Esophagus (tissue), 2 donors: Measurements from ENCODE around the gene AK2. TPM values are rescaled to one million over a fixed set of nuclear protein-coding genes. Genes with fewer than 3 reads are reported as not detected.
"Not testable (repeated sequence)": the region's sequence is repeated elsewhere in the genome, so short reads cannot be mapped to it uniquely, and the experiment has no call there.

ENCODE experiments used
- H3K27ac ChIP-seq, 2 donors: one replicate each; pipeline ENCODE4 v1.5.1; 2013; ENCODE audit warnings: low read depth in 2 of 2, mild to moderate bottlenecking in 2 of 2, inconsistent platforms in 1 of 2, low read length in 1 of 2, moderate library complexity in 1 of 2
- H3K27me3 ChIP-seq, 2 donors: one replicate each; pipeline ENCODE4 v1.6.1; 2013; ENCODE audit warnings: low read length in 2 of 2, control low read depth in 1 of 2, mild to moderate bottlenecking in 1 of 2; ENCODE audit not compliant: insufficient read depth in 2 of 2, control insufficient read depth in 1 of 2
- H3K36me3 ChIP-seq, 2 donors: one replicate each; pipeline ENCODE4 v1.6.1; 2013; ENCODE audit warnings: low read length in 1 of 2; ENCODE audit not compliant: control insufficient read depth in 2 of 2, insufficient read depth in 2 of 2
- H3K4me1 ChIP-seq, 2 donors: one replicate each; pipeline ENCODE4 v1.6.1; 2013; ENCODE audit warnings: low read length in 1 of 2; ENCODE audit not compliant: control insufficient read depth in 2 of 2, insufficient read depth in 2 of 2
- H3K4me3 ChIP-seq, 2 donors: one replicate each; pipeline ENCODE4 v1.5.1; 2013; ENCODE audit warnings: low read length in 2 of 2, mild to moderate bottlenecking in 2 of 2, low read depth in 1 of 2, moderate library complexity in 1 of 2
- H3K9me3 ChIP-seq, 2 donors: one replicate each; pipeline ENCODE4 v1.6.1; 2013; ENCODE audit warnings: mild to moderate bottlenecking in 2 of 2, low read depth in 1 of 2, low read length in 1 of 2, moderate library complexity in 1 of 2; ENCODE audit not compliant: control insufficient read depth in 2 of 2, insufficient read depth in 1 of 2
- WGBS, 2 donors: extraction: QIAGEN DNeasy Blood & Tissue Kit; methylation state at CpG; one replicate each; pipeline ENCODE4 v1.1.7; 2013; 5-methylcytosine and 5-hydroxymethylcytosine counted together
- polyA plus RNA-seq, 2 donors: library from polyadenylated mRNA; stranded (reverse); fragments of 200-250 nt; gene quantifications; one replicate each; pipeline ENCODE4 v1.2.3, GENCODE V29; 2013
- donor health status: healthy with polysubstance abuse.
- donor health status: Bipolar disorder and iron deficiency.

The AK2 gene
- polyA plus RNA-seq, 2 donors = 63.2 to 106 TPM

DNA sequence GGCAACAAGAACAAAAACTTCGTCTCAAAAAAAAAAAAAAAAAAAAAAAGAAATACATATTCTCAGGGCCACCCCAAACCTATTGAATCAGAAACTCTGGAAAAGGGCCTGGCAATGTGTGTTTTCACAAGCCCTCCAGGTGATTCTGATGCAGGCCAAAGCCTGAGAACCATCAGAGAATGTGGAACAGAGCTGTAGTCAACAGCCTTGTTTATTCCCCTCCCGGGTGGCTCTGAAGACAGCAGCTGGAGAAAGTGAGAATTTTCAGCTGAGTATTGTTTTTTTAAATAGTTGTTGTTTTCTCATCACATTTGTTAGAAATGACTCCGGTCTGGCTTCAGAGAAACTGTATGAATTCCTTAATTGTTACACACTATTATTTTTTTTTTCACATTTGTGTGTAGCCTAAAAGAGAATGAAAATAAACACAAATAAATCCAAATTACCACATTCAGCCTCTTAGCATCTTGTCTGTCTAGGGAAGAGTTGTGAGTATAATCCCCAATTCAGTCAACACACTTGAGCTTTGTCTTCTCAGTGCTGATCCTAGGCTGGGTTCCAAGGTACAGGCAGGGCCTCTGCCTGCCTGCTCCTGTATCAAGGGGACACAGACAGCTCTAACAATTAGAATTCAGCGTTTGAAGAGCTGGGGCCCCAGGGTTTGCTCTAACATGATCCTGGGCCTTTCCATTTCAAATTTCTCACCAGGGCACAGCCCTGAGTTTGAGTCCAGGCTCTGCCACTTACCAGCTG is 37.7 kb upstream of the AK2 start:
- Histone ChIP-seq H3K27ac (no peak overlapping the region), H3K27me3 (no peaks in the 10 kb centered on the region), H3K9me3 (no peaks in the 10 kb centered on the region), H3K4me1 (no peaks in the 10 kb centered on the region), H3K4me3 (no peak overlapping the region), H3K36me3 (no peaks in the 10 kb centered on the region)
- WGBS, 2 donors = 64 to 68% methylated on average over 4 of the region's 4 CpGs

DNA sequence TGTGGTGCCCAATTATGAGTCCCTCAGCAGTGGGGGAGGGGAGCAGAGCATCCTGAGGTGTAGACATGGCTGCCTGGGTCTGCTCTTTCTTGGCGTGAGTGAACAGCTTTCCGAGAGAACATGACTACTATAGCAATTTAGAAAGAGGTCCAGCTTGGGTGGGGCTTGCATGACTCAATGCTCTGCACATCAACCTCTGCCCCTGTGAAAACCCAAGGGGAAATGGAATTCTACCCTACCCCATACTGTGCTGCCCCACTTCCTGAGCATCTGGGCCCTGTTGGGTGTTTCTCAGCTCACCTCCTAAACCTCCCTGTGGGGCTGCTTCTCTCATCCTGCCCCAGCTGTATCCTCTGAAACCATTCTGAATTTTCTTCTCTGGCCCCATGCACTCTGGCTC is 36.0 kb upstream of the AK2 start:
- Histone ChIP-seq H3K27ac (no peak overlapping the region), H3K9me3 (no peaks in the 10 kb centered on the region), H3K27me3 (no peaks in the 10 kb centered on the region), H3K36me3 (no peaks in the 10 kb centered on the region), H3K4me3 (no peak overlapping the region), H3K4me1 (no peaks in the 10 kb centered on the region)
- WGBS, 2 donors = 66 to 82% methylated on average over 2 of the region's 2 CpGs

DNA sequence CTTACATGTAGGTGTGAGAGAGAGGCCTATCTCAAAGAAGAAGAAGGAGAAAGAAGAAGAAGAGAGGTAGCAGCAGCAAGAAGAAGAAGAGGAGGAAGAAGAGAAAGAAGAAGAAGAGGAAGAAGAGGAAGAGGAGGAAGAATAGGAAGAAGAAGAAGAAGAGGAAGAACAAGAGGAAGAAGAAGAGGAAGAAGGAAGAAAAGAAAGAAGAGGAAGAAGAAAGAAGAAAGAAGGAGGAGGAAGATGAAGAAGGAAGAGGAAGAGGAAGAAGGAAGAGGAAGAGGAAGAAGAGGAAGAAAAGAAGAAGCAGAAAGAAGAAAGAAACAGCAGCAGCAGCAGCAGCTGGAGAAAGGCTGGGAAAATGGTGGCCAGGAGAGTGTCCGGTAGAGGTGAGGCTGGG is 33.9 kb upstream of the AK2 start:
- H3K9me3 ChIP-seq = peaks cover 0 to 1% of the 10 kb centered on the region in 2 donors
- WGBS, 2 donors = 96% methylated on average over 1 of the region's 1 CpG
- no peaks in the 10 kb centered on the region for H3K27me3 ChIP-seq
- no peak overlapping the region for H3K27ac ChIP-seq
- no peak overlapping the region for H3K4me3 ChIP-seq
- H3K4me1 ChIP-seq = no peaks in the 10 kb centered on the region
- no peaks in the 10 kb centered on the region for H3K36me3 ChIP-seq

DNA sequence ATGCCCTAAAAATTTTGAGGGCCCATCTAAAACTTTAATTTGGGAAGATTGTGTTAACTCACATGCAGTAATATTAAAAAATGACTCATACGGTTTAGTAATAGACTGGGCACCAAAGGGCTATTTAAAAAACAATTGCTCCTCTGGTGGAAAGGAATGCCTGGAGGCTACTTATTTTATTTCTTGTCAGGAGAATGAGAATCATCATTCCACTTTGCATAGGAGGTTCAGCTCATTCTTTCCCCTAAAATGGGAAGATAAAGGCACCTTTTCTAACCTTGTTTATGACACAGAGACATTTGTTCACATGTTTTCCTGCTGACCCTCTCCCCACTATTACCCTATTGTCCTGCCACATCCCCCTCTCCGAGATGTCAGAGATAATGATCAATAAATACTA is 31.4 kb upstream of the AK2 start:
- H3K27ac ChIP-seq, H3K4me1 ChIP-seq, H3K27me3 ChIP-seq, H3K4me3 ChIP-seq, H3K36me3 ChIP-seq: not testable (repeated sequence)
- peaks cover 3 to 14% of the 10 kb centered on the region in 2 donors for H3K9me3 ChIP-seq
- 22 to 33% methylated on average over 2 of the region's 2 CpGs for WGBS, 2 donors

DNA sequence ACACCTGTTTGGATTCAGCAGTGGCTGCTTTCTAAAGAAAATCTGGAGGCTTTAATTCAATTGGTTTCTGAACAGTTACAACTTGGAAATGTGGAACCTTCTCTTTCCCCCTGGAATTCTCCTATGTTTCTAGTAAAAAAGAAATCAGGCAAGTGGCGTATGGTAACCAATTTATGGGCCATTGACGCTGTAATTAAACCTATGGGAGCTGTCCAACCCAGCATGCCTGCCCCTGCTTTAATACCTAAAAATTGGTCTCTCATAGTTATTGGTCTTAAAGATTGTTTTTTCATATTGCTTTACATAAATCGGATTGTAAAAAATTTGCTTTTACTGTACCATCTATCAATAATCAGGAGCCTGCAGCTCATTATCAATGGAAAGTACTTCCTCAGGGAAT is 29.8 kb upstream of the AK2 start:
- not testable (repeated sequence) for H3K36me3 ChIP-seq, H3K27me3 ChIP-seq, H3K27ac ChIP-seq, H3K4me3 ChIP-seq, H3K4me1 ChIP-seq
- peaks cover 3 to 23% of the 10 kb centered on the region in 2 donors for H3K9me3 ChIP-seq
- 92 to 97% methylated on average over 3 of the region's 3 CpGs for WGBS, 2 donors

DNA sequence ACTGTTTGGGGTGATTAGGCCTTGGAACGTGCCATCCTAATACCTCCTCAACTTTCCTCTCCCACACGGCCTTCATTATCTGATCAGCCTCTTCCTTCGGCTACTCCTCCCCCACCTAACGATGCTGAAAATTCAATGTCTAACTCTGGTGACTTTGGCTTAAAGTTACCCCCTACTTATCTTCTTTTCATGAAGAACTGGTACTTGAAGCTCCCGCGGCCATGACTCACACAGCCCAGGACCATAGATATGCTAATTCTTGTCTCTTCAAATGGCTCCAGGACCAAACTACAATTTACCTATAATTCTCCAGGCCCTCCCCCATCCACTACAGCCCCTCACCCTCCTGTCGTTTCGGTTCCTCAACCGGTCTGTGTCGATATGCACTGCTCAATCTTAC is 28.6 kb upstream of the AK2 start:
- WGBS, 2 donors = 91% methylated on average over 10 of the region's 10 CpGs
- Histone ChIP-seq H3K27ac (no peak overlapping the region), H3K9me3 (peaks cover 3 to 23% of the 10 kb centered on the region in 2 donors), H3K4me3 (no peak overlapping the region), H3K4me1 (no peaks in the 10 kb centered on the region), H3K27me3 (peaks cover 0 to 2% of the 10 kb centered on the region in 2 donors), H3K36me3 (no peaks in the 10 kb centered on the region)

DNA sequence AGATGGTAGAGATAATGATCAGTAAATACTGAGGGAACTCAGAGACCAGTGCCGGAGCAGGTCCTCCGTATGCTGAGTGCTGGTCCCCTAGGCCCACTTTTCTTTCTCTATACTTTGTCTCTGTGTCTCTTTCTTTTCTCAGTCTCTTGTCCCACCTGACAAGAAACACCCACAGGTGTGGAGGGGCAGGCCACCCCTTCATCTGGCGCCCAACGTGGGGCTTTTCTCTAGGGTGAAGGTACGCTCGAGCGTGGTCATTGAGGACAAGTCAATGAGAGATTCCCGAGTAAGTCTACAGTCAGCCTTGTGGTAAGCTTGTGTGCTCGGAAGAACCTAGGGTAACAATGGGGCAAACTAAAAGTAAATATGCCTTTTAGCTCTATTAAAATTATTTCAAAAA is 27.6 kb upstream of the AK2 start:
- WGBS, 2 donors = 91% methylated on average over 9 of the region's 9 CpGs
- not testable (repeated sequence) for H3K27ac ChIP-seq, H3K4me1 ChIP-seq, H3K27me3 ChIP-seq, H3K4me3 ChIP-seq, H3K36me3 ChIP-seq
- peaks cover 3 to 23% of the 10 kb centered on the region in 2 donors for H3K9me3 ChIP-seq

DNA sequence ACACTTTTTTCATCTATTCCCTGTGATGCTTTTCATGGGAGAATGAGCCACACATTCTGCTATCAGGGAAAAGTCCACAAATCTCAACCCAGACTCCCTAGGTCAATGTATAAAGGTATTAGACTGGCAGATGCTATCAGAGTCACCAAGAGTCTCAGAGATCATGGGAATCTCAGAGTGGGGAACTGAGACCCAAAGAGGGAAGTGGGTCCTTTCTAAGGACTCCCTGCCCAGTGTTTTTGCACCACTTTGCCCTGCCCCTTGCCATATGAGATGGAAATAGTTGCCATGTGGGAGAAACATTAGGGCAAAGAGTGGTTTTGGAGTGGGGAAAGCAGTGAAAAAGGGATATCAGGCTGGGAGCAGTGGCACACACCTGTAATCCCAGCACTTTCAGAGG is 25.2 kb upstream of the AK2 start:
- Histone ChIP-seq H3K9me3 (peaks cover 3 to 23% of the 10 kb centered on the region in 2 donors), H3K4me1 (no peaks in the 10 kb centered on the region), H3K27ac (no peak overlapping the region), H3K4me3 (no peak overlapping the region), H3K27me3 (peaks cover 0 to 2% of the 10 kb centered on the region in 2 donors), H3K36me3 (no peaks in the 10 kb centered on the region)

DNA sequence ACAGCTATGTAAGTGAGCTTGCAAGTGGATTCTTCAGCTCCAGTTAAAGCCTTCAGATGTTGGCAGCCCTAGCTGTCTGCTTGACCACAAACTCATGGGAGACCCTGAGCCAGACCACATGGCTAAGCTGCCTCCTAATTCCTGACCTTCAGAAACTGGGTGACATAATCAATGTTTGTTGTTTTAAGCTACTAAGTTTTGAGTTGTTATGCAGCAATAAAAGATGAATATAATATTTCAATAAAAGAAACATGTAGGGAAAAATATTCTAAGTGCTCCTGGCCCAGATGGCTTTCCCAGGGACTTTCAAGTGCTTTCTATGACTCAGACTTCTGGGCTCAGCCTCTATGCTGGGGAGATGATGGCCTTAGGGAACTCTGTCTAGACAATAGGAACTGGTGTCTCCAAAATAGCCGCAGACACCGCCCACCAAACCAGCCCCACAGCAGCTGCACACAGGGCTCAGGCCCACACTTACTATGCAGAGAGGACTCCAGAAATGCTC is 23.9 kb upstream of the AK2 start:
- Histone ChIP-seq H3K27me3 (peaks cover 0 to 2% of the 10 kb centered on the region in 2 donors), H3K27ac (no peak overlapping the region)

DNA sequence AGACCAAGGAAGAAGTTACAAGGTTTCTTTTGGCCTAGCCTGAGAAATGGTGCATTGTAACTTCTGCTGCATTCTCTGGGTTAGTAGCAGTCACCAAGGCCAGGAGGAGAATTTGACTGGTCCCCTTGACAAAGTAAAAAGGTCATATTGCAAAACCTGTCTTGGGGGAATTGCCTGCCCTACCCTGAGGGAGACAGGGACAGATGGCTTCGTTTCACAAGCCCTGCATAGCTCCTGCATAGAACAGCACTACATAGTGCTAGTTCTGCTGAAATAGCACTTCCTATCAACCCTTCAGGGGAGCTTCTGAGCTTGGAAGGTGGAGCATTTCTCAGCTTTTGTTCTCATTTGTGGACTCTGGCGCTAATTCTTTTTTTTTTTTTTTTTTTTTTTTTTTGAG is 20.4 kb upstream of the AK2 start:
- WGBS, 2 donors = 86 to 88% methylated on average over 2 of the region's 2 CpGs
- H3K27ac ChIP-seq = no peak overlapping the region
- peaks cover 0 to 3% of the 10 kb centered on the region in 2 donors for H3K9me3 ChIP-seq
- no peaks in the 10 kb centered on the region for H3K36me3 ChIP-seq
- no peaks in the 10 kb centered on the region for H3K27me3 ChIP-seq
- H3K4me1 ChIP-seq = peaks cover 0 to 6% of the 10 kb centered on the region in 2 donors
- no peak overlapping the region for H3K4me3 ChIP-seq

More for the DNA sequence above, 23.9 kb upstream of the AK2 start:
- H3K4me1 ChIP-seq = peaks cover 0 to 2% of the 10 kb centered on the region in 2 donors
- H3K9me3 ChIP-seq = peaks cover 3 to 21% of the 10 kb centered on the region in 2 donors
- H3K4me3 ChIP-seq = no peak overlapping the region
- H3K36me3 ChIP-seq = no peaks in the 10 kb centered on the region
- 41 to 44% methylated on average over 2 of the region's 2 CpGs for WGBS, 2 donors
